IPS-20b (cell line): ENCODE results near the gene TRIM47.
A peak's percentile ranks its signal among the peaks of the same experiment; 100 is the strongest.

Experiments used
- H3K27ac ChIP-seq: one replicate; pipeline ENCODE4 v1.5.1; 2013; ENCODE audit warnings: low read length
- H3K27me3 ChIP-seq: 2 replicates; pipeline ENCODE4 v1.6.1; 2013; ENCODE audit warnings: mild to moderate bottlenecking, low read length, inconsistent platforms; ENCODE audit not compliant: insufficient read depth
- H3K36me3 ChIP-seq: 2 replicates; pipeline ENCODE4 v1.6.1; 2013; ENCODE audit warnings: low read depth, mild to moderate bottlenecking, inconsistent platforms, low read length, moderate library complexity; ENCODE audit not compliant: insufficient read depth
- H3K4me1 ChIP-seq: 2 replicates; pipeline ENCODE4 v1.6.1; 2013; ENCODE audit warnings: mild to moderate bottlenecking, control low read depth, inconsistent platforms, low read length, moderate library complexity; ENCODE audit not compliant: insufficient read depth
- H3K4me3 ChIP-seq: 2 replicates; pipeline ENCODE4 v1.5.1; 2013; ENCODE audit warnings: mild to moderate bottlenecking, low read length, inconsistent platforms
- H3K9ac ChIP-seq: 2 replicates; pipeline ENCODE4 v1.6.1; 2013; ENCODE audit warnings: low read depth, mild to moderate bottlenecking, inconsistent platforms, low read length, moderate library complexity
- H3K9me3 ChIP-seq: 2 replicates; pipeline ENCODE4 v1.6.1; 2013; ENCODE audit warnings: mild to moderate bottlenecking, low read depth, low read length, inconsistent platforms; ENCODE audit not compliant: insufficient read depth

TRIM47 gene

DNA sequence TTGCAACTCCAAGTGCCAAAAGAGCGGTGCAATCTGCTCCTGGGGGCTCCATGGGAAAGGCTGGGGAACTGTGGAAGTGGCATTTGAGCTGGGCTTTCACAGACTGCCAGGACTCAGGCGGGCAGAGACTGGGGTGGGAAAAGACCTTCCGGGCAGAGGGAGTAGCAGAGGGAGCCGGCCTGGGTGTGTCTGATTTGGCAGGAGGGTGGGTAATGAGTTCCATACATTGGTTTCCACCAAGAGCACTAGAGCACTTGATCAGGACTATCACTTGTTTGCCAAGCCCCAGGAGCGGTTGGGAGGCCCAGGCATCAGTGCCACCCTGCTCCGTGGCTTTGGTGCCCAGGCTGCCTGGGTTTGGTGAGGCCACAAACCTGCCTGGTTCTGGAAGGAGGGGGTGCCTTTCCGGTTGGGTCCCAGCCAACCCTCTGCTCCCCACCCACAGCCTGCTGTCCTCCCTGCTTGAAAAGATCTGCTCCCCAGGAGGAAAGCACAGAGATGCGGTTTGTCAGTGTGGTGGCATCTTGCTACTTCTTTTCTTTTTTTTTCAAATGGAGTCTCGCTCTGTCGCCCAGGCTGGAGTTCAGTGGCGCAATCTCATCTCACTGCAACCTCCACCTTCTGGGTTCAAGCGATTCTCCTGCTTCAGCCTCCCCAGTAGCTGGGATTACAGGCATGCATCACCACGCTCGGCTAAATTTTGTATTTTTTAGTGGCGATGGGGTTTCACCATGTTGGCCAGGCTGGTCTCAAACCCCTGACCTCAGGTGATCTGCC is 3.5 kb upstream of the TRIM47 start:
- H3K36me3 ChIP-seq, result no peaks in the 10 kb centered on the region
- no peaks in the 10 kb centered on the region for H3K4me1 ChIP-seq
- H3K27ac ChIP-seq, result no peak overlapping the region
- H3K27me3 ChIP-seq, result peaks cover 44% of the 10 kb centered on the region
- no peaks in the 10 kb centered on the region for H3K9me3 ChIP-seq
- H3K9ac ChIP-seq, result no peak overlapping the region
- H3K4me3 ChIP-seq, result no peak overlapping the region

DNA sequence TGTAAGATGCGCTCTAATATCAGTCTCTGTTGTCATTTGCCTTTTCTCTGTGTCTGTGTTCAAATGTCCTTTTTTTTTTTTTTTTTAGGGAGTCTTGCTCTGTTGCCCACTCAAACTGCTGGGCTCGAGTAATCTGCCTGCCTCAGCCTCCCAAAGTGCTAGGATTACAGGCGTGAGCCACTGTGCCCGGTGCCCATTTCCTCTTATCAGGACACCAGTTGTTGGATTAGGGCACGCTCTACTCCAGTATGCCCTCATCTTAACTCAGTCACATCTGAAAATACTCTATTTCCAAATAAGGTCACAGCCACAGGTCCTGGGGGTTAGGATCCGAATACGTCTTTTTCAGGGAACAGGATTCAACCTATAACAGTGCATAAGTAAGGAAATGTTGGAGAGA is 1.9 kb upstream of the TRIM47 start:
- no peaks in the 10 kb centered on the region for H3K36me3 ChIP-seq
- no peak overlapping the region for H3K27ac ChIP-seq
- H3K9ac ChIP-seq, result no peak overlapping the region
- H3K27me3 ChIP-seq, result peaks cover 55% of the 10 kb centered on the region
- no peaks in the 10 kb centered on the region for H3K9me3 ChIP-seq
- H3K4me3 ChIP-seq, result no peak overlapping the region
- no peaks in the 10 kb centered on the region for H3K4me1 ChIP-seq

DNA sequence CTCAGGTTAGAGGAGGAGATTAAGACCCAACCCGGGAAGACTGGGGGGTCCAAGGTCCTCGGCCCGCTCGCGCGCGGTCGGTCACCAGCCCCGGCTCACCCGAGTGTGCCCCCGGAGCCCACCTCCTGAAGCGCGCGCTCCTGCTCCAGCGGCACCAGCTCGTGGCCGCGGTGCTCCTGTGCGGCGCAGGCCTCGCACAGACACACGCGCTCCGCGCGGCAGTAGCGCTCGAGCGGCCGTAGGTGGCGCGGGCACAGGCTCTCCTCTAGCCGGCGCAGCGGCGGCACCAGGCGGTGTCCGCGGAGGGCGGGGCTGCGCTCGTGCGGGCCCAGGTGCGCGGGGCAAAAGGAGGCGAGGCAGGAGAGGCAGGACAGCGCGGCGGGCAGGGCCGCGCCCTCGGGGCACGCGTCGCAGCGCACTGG is 618 bp downstream of the TRIM47 start:
- H3K27ac ChIP-seq, result no peak overlapping the region
- no peaks in the 10 kb centered on the region for H3K9me3 ChIP-seq
- 0 out of 2 replicates have a peak, but pooled peaks cover under 1% of the 10 kb centered on the region for H3K4me1 ChIP-seq
- H3K9ac ChIP-seq, result no peak overlapping the region
- no peaks in the 10 kb centered on the region for H3K36me3 ChIP-seq
- H3K27me3 ChIP-seq, result peaks cover 55% of the 10 kb centered on the region
- peak overlapping the region; percentile 67 for H3K4me3 ChIP-seq

DNA sequence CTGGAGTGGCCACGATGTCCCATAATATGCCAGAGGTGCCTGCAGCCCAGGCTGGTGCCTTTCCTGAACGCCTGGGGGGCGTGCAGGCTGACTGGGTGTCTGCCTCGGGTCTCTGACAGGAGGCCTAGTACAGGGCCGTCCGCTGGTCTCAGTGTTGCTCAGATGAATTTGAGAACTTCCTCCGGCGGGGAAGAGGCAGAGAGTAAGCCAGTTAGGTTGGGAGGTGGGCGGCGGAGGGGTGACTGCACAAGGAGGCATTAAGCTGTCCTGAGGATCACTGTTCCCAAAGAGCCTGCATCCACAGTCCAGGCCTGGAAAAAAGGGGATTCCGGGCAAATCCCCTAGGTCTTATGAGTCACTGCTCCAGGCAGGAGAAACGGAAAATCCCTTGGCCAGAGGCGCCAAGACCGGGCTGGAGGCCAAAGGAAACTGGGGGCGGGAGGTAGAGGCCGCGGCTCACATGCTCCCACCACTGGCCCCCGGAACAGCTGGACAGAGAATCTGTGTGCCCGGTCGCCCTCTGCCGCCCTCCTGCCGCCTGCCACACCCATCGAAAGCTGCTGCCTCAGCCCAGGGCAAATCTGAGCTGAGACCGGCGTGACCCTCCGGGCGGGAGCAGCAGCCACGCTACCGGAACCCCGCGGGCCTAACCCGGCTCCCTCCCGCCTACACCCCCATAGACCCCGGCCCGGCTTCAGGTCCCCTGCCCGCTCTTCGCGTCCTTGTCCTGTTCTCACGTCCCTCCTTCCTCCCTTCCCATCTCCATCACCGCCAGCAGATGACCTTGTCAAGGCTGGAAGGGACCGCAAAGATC is 1.2 kb downstream of the TRIM47 start:
- no peaks in the 10 kb centered on the region for H3K9me3 ChIP-seq
- H3K27ac ChIP-seq, result no peak overlapping the region
- H3K4me3 ChIP-seq, result peak overlapping the region; percentile 67
- no peak overlapping the region for H3K9ac ChIP-seq
- H3K27me3 ChIP-seq, result peaks cover 55% of the 10 kb centered on the region
- no peaks in the 10 kb centered on the region for H3K36me3 ChIP-seq
- 0 out of 2 replicates have a peak, but pooled peaks cover 3% of the 10 kb centered on the region for H3K4me1 ChIP-seq

DNA sequence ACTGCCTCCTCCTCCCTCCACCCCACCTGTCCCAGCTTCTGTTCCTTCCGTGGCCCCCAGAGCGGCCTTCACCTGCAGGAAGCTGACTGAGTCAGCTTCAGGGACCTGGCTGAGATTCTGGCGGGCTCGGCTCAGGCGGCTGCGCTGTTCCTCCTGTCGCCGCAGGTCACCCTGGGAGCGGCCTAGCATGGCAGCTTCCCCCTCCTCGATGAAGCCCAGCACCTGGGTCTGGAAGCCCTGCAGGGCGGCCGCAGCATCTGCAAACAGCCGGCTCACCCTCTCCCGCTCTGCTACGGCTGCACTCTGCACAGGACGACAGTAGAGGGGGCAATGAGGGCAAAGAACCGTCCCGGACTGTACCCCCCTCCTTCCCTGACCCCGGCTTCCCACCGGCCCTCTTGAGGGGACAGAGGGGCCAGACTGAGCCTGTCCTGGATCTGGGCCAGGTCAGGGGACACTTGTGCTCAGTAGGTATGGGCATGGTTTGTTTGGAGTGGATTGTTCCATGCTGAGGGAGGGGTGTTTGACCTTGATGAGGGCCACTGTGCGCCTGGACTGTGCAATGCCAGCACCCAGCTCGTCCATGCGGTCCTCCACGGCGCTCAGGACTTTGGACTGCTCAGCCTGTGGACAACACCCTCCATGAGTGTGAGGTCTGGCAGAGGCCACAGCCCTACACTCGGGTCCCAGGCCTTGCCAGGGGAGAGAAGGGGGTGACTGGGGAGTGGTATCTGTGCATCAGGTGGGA is 2.0 kb downstream of the TRIM47 start:
- Histone ChIP-seq H3K36me3 (no peaks in the 10 kb centered on the region), H3K4me3 (no peak overlapping the region), H3K27ac (no peak overlapping the region)

DNA sequence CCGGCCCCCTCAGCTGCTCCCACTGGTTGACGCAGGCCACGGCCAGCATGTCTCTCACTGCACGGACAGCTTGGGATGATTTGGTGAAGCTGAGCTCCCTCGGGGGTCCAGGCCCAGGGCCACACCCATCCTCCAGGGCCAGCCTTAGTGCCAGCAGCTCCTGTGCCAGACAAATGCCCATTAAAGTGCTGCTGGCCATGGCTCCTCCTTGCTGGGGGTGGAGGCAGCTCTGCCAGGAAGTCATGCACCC is 2.5 kb downstream of the TRIM47 start:
- peaks cover 51% of the 10 kb centered on the region for H3K27me3 ChIP-seq
- no peak overlapping the region for H3K27ac ChIP-seq
- 0 out of 2 replicates have a peak, but pooled peaks cover 3% of the 10 kb centered on the region for H3K4me1 ChIP-seq

More for the DNA sequence above, 2.0 kb downstream of the TRIM47 start:
- Histone ChIP-seq H3K9ac (no peak overlapping the region), H3K27me3 (peaks cover 54% of the 10 kb centered on the region), H3K4me1 (0 out of 2 replicates have a peak, but pooled peaks cover 3% of the 10 kb centered on the region), H3K9me3 (no peaks in the 10 kb centered on the region)

DNA sequence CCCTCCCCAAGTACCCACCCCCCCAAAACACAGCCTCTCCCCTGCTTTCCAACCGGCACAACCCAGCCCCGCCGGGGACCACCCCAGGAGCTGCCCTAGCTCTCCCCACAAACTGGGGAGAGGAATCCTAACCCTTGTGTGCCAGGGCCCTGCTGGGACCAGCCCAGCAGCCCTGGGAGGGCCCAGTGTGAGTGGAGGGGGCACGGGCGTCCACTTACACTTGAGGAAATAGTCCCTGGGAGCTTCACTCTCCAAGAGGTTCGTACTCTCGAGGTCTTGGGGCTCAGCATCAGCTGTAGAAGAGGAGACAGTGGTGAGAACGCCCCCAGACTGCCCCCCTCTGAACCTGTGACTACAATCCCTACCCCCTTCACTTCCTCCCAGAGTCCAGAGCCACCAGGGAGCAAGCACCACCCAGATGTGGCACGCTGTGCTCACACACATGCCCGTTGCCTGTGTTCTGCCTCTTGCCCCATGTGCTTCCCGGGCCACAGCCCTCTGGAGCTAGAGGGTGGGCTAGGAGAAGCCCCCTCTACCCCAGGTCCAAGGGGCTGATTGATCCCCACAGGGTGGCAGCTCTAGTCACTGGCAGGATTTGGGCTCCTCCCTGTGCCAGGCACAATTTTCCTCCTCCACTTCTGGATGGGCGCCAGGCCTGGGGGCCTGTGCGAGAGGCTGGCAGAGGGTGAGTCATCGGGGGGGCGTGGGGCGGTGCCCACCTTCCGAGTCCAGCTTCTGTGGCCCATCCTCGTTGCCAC is 3.0 kb downstream of the TRIM47 start:
- H3K27ac ChIP-seq, result no peak overlapping the region
- H3K4me1 ChIP-seq, result 0 out of 2 replicates have a peak, but pooled peaks cover 3% of the 10 kb centered on the region
- no peaks in the 10 kb centered on the region for H3K36me3 ChIP-seq
- no peak overlapping the region for H3K4me3 ChIP-seq
- no peaks in the 10 kb centered on the region for H3K9me3 ChIP-seq
- H3K9ac ChIP-seq, result no peak overlapping the region
- peaks cover 46% of the 10 kb centered on the region for H3K27me3 ChIP-seq

More for the DNA sequence above, 2.5 kb downstream of the TRIM47 start:
- Histone ChIP-seq H3K9me3 (no peaks in the 10 kb centered on the region), H3K4me3 (no peak overlapping the region), H3K36me3 (no peaks in the 10 kb centered on the region), H3K9ac (no peak overlapping the region)

DNA sequence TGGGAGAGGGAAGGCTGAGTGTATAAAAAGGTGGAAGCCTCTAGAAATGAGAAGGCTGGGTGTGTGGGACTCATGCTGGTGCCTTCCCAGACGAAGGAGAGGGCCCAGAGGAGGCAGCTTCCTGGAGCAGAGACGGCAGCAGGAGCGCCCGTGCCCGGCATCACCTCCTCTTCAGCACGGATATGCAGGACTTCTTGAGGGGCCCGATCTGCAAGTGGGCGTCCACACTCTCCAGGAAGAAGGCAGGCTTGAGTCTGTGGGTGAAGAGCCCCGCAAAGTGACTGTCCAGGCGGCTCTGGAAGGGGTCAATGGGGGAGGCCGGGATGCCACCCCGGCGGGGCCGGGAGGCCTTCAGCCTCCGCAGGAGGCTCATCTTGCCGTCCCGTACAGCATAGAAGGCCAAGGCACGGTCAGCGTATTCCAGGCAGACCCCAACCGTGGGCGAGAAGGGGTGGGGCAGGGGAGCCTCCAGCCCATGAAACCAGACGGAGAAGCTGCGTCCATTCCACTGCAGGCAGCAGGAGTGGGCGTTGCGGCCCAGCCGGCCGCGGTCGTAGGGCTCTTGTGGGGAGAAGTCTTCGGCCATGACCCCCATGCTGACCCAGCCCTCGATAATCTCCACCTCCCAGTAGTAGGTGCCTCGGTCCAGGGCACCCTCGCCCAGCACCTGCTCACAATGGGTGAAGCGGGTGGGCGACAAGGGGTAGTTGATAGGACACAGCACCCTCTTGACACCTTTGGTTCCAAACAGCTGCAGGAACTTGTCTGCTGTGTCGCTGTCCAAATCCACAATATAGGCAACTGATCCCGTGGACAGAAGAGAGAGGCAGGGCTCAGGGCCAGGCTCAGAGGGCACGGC is 3.8 kb downstream of the TRIM47 start:
- no peaks in the 10 kb centered on the region for H3K9me3 ChIP-seq
- H3K4me3 ChIP-seq, result no peak overlapping the region
- H3K9ac ChIP-seq, result no peak overlapping the region
- 0 out of 2 replicates have a peak, but pooled peaks cover 3% of the 10 kb centered on the region for H3K4me1 ChIP-seq
- peaks cover 38% of the 10 kb centered on the region for H3K27me3 ChIP-seq
- no peaks in the 10 kb centered on the region for H3K36me3 ChIP-seq
- H3K27ac ChIP-seq, result no peak overlapping the region

DNA sequence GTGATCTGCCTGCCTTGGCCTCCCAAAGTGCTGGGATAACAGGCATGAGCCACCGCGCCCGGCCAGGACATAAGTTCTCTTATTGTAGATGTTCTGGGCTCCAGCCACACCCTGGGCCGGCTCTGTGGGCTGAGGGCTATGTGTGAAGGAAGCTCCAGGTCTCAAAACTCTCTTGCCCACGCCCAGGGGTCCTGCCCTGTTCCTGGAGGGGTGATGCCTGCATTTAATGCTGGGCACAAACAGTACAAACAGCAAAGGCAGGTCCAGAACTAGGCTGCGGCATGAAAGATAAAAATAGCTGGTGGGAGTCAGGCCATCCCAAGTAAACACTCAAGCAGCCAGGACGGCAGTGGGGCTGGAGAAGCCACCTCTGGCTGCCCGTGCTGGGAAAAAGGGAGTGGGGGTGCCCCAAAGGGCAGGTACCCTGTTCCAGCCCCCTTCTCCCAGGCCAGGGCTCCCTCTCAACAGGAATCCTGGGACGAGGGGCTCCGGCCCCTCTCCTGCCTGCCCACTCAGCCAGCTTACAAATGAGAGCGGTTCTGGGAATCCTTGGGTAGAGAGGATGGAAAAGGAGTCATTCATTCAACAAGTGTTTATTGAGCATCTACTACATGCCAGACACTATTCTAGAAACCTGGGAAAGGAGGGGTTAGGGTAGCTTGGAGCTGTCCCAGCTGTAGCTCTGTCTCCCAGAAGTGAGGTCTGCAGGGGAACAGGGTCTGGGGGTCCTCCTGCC is 4.6 kb downstream of the TRIM47 start:
- Histone ChIP-seq H3K27ac (no peak overlapping the region), H3K4me1 (0 out of 2 replicates have a peak, but pooled peaks cover 3% of the 10 kb centered on the region)

More for the DNA sequence above, 4.6 kb downstream of the TRIM47 start:
- no peaks in the 10 kb centered on the region for H3K9me3 ChIP-seq
- H3K9ac ChIP-seq, result no peak overlapping the region
- peaks cover 30% of the 10 kb centered on the region for H3K27me3 ChIP-seq
- no peak overlapping the region for H3K4me3 ChIP-seq
- H3K36me3 ChIP-seq, result no peaks in the 10 kb centered on the region
